Neural progenitor cell (in vitro differentiated cells): ENCODE results near the gene CA10.

Experiments used
- CTCF ChIP-seq: fragments of 200-600 bp; sonication (generic); IDR thresholded peaks from 2 replicates; pipeline ENCODE4 v1.5.1; 2017; ENCODE audit warnings: antibody characterized with exemption, mild to moderate bottlenecking
- EZH2 ChIP-seq: fragments of 200-600 bp; sonication (generic); IDR thresholded peaks from 2 replicates; pipeline ENCODE4 v1.6.1; 2017; ENCODE audit warnings: antibody characterized with exemption, mild to moderate bottlenecking, moderate library complexity
- EZH2phosphoT487 ChIP-seq: fragments of 200-600 bp; sonication (generic); IDR thresholded peaks from 2 replicates; pipeline ENCODE4 v1.6.1; 2017; ENCODE audit warnings: antibody characterized with exemption

GRCh38 chr17:51645056-51645455 lies 513.5 kb downstream of the CA10 start:
- TF ChIP-seq CTCF (no peak), EZH2phosphoT487 (no peak), EZH2 (no peak)
